ENCODE measurements around the gene STK11. TPM values are rescaled to one million over a fixed set of nuclear protein-coding genes. Genes with fewer than 3 reads are reported as not detected.

Gene STK11
- total RNA-seq, 1 experiment from 2014 or later, result 116 TPM

- Histone ChIP-seq H3K27me3 (ENCODE audit: control insufficient read depth, insufficient read depth, low read length) (no peaks in the 10 kb centered on the region), H3K9me3 (ENCODE audit: control insufficient read depth, insufficient read depth, low read depth, low read length) (no peaks in the 10 kb centered on the region), H3K36me3 (ENCODE audit: control insufficient read depth, insufficient read depth, low read length) (no peaks in the 10 kb centered on the region), H3K27ac (ENCODE audit: low read length) (0 out of 2 replicates have a peak overlapping the region, but pooled peaks have one; percentile 26), H3K4me1 (ENCODE audit: control insufficient read depth, insufficient read depth, low read length) (peaks cover 31% of the 10 kb centered on the region), H3K4me3 (ENCODE audit: low read depth in 2 of 2, low read length in 2 of 2) (no peak overlapping the region)
- no peak for DNase-seq (ENCODE audit: low read depth, low spot score)
- intact Hi-C loops (cut with micrococcal nuclease; ENCODE audit: unreplicated experiment), result no loop called here
- CTCF ChIA-PET, result no interaction called here
- no TSS peak for BruUV-seq (replicated peaks)
- in situ Hi-C loops (cut with HindIII; ENCODE audit: low pct_unique_long_range_greater_than_20kb, low sequenced_read_pairs), result no loop called here
- POLR2A ChIA-PET, result no interaction called here
- ATAC-seq, result no peak
- TF ChIP-seq POLR2AphosphoS5 (IDR thresholded peaks at IDR 0.05; ENCODE audit: low read depth, low read length) (no peak), CTCF (IDR thresholded peaks at IDR 0.05) (no peak), TCF7L2 (IDR thresholded peaks at IDR 0.05; ENCODE audit: low read depth, low read length) (no peak), REST (IDR thresholded peaks at IDR 0.05; ENCODE audit: insufficient read depth in 1 of 2, low read depth in 2 of 2, low read length in 1 of 2) (peak in 1 of 2 experiments; percentile 48; a peak in 1 of 4 replicates), SIN3A (IDR thresholded peaks at IDR 0.05; ENCODE audit: borderline replicate concordance, insufficient read depth, low read depth, low read length) (no peak)
Observed at GRCh38 chr19:1218751-1219567, 13.4 kb downstream of the STK11 start.

- 0 out of 2 replicates have a peak overlapping the region, but pooled peaks have one; percentile 7 for H3K27ac ChIP-seq (ENCODE audit: low read length)
- no peak overlapping the region for H3K4me3 ChIP-seq (ENCODE audit: low read depth in 2 of 2, low read length in 2 of 2)
- H3K36me3 ChIP-seq (ENCODE audit: control insufficient read depth, insufficient read depth, low read length), result no peaks in the 10 kb centered on the region
- no peak for DNase-seq (ENCODE audit: low read depth, low spot score)
- ATAC-seq, result no peak
- H3K27me3 ChIP-seq (ENCODE audit: control insufficient read depth, insufficient read depth, low read length), result no peaks in the 10 kb centered on the region
- intact Hi-C loops (cut with micrococcal nuclease; ENCODE audit: unreplicated experiment), result no loop called here
- BruUV-seq (replicated peaks), result no TSS peak
- POLR2A ChIA-PET, result no interaction called here
- no peak for TF ChIP-seq POLR2AphosphoS5 (IDR thresholded peaks at IDR 0.05; ENCODE audit: low read depth, low read length)
- TF ChIP-seq TCF7L2 (IDR thresholded peaks at IDR 0.05; ENCODE audit: low read depth, low read length), result no peak
- TF ChIP-seq CTCF (IDR thresholded peaks at IDR 0.05), result no peak
- no peak for TF ChIP-seq SIN3A (IDR thresholded peaks at IDR 0.05; ENCODE audit: borderline replicate concordance, insufficient read depth, low read depth, low read length)
- TF ChIP-seq REST (IDR thresholded peaks at IDR 0.05; ENCODE audit: insufficient read depth in 1 of 2, low read depth in 2 of 2, low read length in 1 of 2), result no peak
- CTCF ChIA-PET, result no interaction called here
- no peaks in the 10 kb centered on the region for H3K9me3 ChIP-seq (ENCODE audit: control insufficient read depth, insufficient read depth, low read depth, low read length)
- in situ Hi-C loops (cut with HindIII; ENCODE audit: low pct_unique_long_range_greater_than_20kb, low sequenced_read_pairs), result no loop called here
- H3K4me1 ChIP-seq (ENCODE audit: control insufficient read depth, insufficient read depth, low read length), result peaks cover 21% of the 10 kb centered on the region
Observed at GRCh38 chr19:1219786-1220476, 14.4 kb downstream of the STK11 start.
